BLaER1 treated with 17β-estradiol and CSF1 and Interleukin-3, amounts not matched to agents 10 nM and 100 nM (cell line): Measurements from ENCODE around the gene CEP131.

Experiments
- H3K27ac ChIP-seq, 11 experiments: shearing (Covaris generic); formaldehyde crosslinking; 2 replicates each; pipeline ENCODE4 v1.8.1; 2022
- H3K27me3 ChIP-seq, 11 experiments: shearing (Covaris generic); formaldehyde crosslinking; 2 replicates each; pipeline ENCODE4 v1.8.1; 2022
- H3K36me3 ChIP-seq, 11 experiments: shearing (Covaris generic); formaldehyde crosslinking; 2 replicates each; pipeline ENCODE4 v1.8.1; 2022
- H3K4me1 ChIP-seq, 10 experiments: shearing (Covaris generic); formaldehyde crosslinking; 2 replicates each; pipeline ENCODE4 v1.8.1; 2022
- H3K4me2 ChIP-seq, 11 experiments: shearing (Covaris generic); formaldehyde crosslinking; 2 replicates each; pipeline ENCODE4 v1.8.1; 2022
- H3K4me3 ChIP-seq, 10 experiments: shearing (Covaris generic); formaldehyde crosslinking; 2 replicates each; pipeline ENCODE4 v1.8.1; 2022
- H3K9ac ChIP-seq, 11 experiments: shearing (Covaris generic); formaldehyde crosslinking; 2 replicates each; pipeline ENCODE4 v1.8.1; 2022
- H3K9me3 ChIP-seq, 11 experiments: shearing (Covaris generic); formaldehyde crosslinking; replicated peaks in 1 of 11; 2 replicates each; pipeline ENCODE4 v1.8.1; 2022
- H4K20me1 ChIP-seq, 11 experiments: shearing (Covaris generic); formaldehyde crosslinking; 2 replicates each; pipeline ENCODE4 v1.8.1; 2022
- Cebpa-rat ChIP-seq, 11 experiments: shearing (Covaris generic); IDR thresholded peaks; 2 replicates each; pipeline ENCODE4 v1.8.1; 2022

CEP131 gene

GRCh38 chr17:81191646-81192045 is 31.1 kb downstream of the CEP131 start:
- H3K9me3 ChIP-seq: no peaks in the 10 kb centered on the region
- no peak overlapping the region for H3K27ac ChIP-seq
- H3K4me1 ChIP-seq: peaks cover 0 to 10% (median 8%) of the 10 kb centered on the region in 10 experiments; a peak in 12 of 20 replicates
- H3K4me3 ChIP-seq: no peak overlapping the region
- no peak overlapping the region for H3K9ac ChIP-seq
- no peak for TF ChIP-seq Cebpa-rat (IDR thresholded peaks at IDR 0.05)
- peaks cover 0 to 80% (median 0%) of the 10 kb centered on the region in 11 experiments; a peak in 5 of 22 replicates for H4K20me1 ChIP-seq
- H3K27me3 ChIP-seq: no peaks in the 10 kb centered on the region
- H3K4me2 ChIP-seq: no peak overlapping the region
- peaks cover 0 to 80% (median 54%) of the 10 kb centered on the region in 11 experiments; a peak in 18 of 22 replicates for H3K36me3 ChIP-seq

- no peak overlapping the region for H3K4me3 ChIP-seq
- no peak overlapping the region for H3K27ac ChIP-seq
- peaks cover 0 to 75% (median 0%) of the 10 kb centered on the region in 11 experiments; a peak in 4 of 22 replicates for H4K20me1 ChIP-seq
- peaks cover 0 to 10% (median 8%) of the 10 kb centered on the region in 10 experiments; a peak in 10 of 20 replicates for H3K4me1 ChIP-seq
- H3K9ac ChIP-seq: no peak overlapping the region
- no peaks in the 10 kb centered on the region for H3K27me3 ChIP-seq
- TF ChIP-seq Cebpa-rat (IDR thresholded peaks at IDR 0.05): no peak
- H3K36me3 ChIP-seq: peaks cover 0 to 75% (median 48%) of the 10 kb centered on the region in 11 experiments; a peak in 17 of 22 replicates
- H3K4me2 ChIP-seq: no peak overlapping the region
- H3K9me3 ChIP-seq: no peaks in the 10 kb centered on the region
These were observed 31.6 kb downstream of the CEP131 start for GRCh38 chr17:81191116-81191515.

GRCh38 chr17:81190591-81190990 is 32.2 kb downstream of the CEP131 start:
- Histone ChIP-seq H3K9me3 (no peaks in the 10 kb centered on the region), H3K4me2 (no peak overlapping the region), H3K9ac (no peak overlapping the region), H4K20me1 (peaks cover 0 to 70% (median 0%) of the 10 kb centered on the region in 11 experiments; a peak in 4 of 22 replicates), H3K27ac (no peak overlapping the region), H3K4me1 (peaks cover 0 to 10% (median 8%) of the 10 kb centered on the region in 10 experiments; a peak in 10 of 20 replicates), H3K4me3 (no peak overlapping the region), H3K36me3 (peaks cover 0 to 69% (median 43%) of the 10 kb centered on the region in 11 experiments; a peak in 16 of 22 replicates), H3K27me3 (no peaks in the 10 kb centered on the region)
- TF ChIP-seq Cebpa-rat (IDR thresholded peaks at IDR 0.05): no peak

DNA sequence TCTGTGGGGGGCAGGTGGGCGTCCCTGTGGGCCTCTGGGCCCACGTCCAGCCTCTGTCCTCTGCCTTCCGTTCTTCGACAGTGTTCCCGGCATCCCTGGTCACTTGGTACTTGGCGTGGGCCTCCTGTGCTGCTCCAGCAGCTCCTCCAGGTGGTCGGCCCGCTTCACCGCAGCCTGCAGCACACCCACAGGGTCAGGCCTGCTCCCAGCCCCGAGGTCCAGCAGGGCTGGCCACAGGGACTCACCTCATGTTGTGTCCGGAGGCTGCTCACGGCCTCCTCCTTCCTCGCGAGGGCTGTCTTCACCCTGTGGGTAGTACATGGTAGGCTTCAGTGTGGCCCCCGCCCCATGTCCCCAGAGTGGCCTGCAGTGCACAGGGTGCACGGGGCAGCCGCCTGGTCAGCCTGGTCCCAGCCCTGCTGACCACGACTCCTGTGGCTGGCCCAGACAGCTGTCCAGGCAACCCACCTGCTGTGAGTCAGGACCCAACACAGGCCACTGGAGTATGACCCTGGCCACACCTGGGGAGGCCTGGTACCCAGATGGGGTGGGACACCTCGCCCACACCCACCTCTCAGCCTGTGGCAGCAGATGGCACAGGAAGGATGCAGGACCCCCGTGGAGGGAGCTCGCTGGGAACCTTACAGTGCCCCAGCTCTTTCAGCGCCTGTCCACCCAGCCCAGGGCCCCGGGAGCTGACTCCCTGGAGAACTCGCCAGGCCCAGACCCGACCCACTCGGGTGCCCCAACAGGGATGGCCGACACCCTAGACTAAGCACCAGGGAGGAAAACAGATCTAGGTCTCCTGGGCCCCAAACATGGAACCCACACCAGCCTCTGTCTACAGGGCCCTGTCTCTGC is 32.9 kb downstream of the CEP131 start:
- no peaks in the 10 kb centered on the region for H3K9me3 ChIP-seq
- H3K36me3 ChIP-seq: peaks cover 0 to 63% (median 41%) of the 10 kb centered on the region in 11 experiments; a peak in 14 of 22 replicates
- no peak overlapping the region for H3K4me3 ChIP-seq
- peaks cover 0 to under 1% (median 0%) of the 10 kb centered on the region in 11 experiments; a peak in 1 of 22 replicates for H3K27me3 ChIP-seq
- no peak overlapping the region for H3K4me2 ChIP-seq
- H3K9ac ChIP-seq: no peak overlapping the region
- no peak overlapping the region for H3K27ac ChIP-seq
- peaks cover 0 to 63% (median 0%) of the 10 kb centered on the region in 11 experiments; a peak in 4 of 22 replicates for H4K20me1 ChIP-seq
- peaks cover 0 to 15% (median 8%) of the 10 kb centered on the region in 10 experiments; a peak in 11 of 20 replicates for H3K4me1 ChIP-seq
- no peak for TF ChIP-seq Cebpa-rat (IDR thresholded peaks at IDR 0.05)

DNA sequence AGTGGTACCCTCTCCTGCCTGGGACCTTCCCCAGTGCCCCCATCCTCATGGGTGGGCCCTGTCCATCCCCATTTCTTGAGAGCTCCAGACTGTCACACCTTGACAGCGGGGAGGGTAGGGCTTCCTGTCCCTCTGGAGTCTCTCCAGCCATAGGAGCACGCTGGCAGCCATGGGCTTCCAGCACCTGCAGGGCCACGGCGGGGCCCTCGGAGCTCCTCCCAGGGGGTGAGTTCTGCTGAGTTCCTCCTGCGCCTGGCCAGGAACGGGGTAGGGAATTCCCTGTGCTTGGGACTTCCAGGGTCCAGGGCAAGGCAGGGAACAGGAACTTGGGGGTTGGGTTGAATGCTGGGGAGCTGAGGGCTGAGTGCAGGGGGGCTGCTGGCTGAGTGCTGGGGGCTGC is 33.7 kb downstream of the CEP131 start:
- Histone ChIP-seq H3K27me3 (peaks cover 0 to 6% (median 0%) of the 10 kb centered on the region in 11 experiments; a peak in 4 of 22 replicates), H3K9me3 (no peaks in the 10 kb centered on the region), H3K4me2 (no peak overlapping the region), H3K4me3 (no peak overlapping the region), H3K9ac (0 out of 22 replicates have a peak overlapping the region, but pooled peaks of 1 of the 11 experiments have one; percentile 13), H3K36me3 (peaks cover 0 to 54% (median 33%) of the 10 kb centered on the region in 11 experiments; a peak in 14 of 22 replicates), H3K27ac (no peak overlapping the region), H4K20me1 (peaks cover 0 to 57% (median 0%) of the 10 kb centered on the region in 11 experiments; a peak in 4 of 22 replicates), H3K4me1 (peaks cover 0 to 15% (median 8%) of the 10 kb centered on the region in 10 experiments; a peak in 11 of 20 replicates)
- TF ChIP-seq Cebpa-rat (IDR thresholded peaks at IDR 0.05): no peak

- Histone ChIP-seq H3K27ac (no peak overlapping the region), H3K9me3 (no peaks in the 10 kb centered on the region), H3K4me3 (no peak overlapping the region), H3K36me3 (peaks cover 0 to 48% (median 28%) of the 10 kb centered on the region in 11 experiments; a peak in 12 of 22 replicates), H3K4me1 (peaks cover 0 to 15% (median 8%) of the 10 kb centered on the region in 10 experiments; a peak in 11 of 20 replicates), H3K27me3 (peaks cover 0 to 6% (median 0%) of the 10 kb centered on the region in 11 experiments; a peak in 4 of 22 replicates), H3K4me2 (no peak overlapping the region), H3K9ac (peak overlapping the region in 3 of 11 experiments; percentile 5 to 19 (median 6); a peak in 3 of 22 replicates), H4K20me1 (peaks cover 0 to 57% (median 0%) of the 10 kb centered on the region in 11 experiments; a peak in 5 of 22 replicates)
- no peak for TF ChIP-seq Cebpa-rat (IDR thresholded peaks at IDR 0.05)
These were observed 34.3 kb downstream of the CEP131 start for GRCh38 chr17:81188491-81188840.

DNA sequence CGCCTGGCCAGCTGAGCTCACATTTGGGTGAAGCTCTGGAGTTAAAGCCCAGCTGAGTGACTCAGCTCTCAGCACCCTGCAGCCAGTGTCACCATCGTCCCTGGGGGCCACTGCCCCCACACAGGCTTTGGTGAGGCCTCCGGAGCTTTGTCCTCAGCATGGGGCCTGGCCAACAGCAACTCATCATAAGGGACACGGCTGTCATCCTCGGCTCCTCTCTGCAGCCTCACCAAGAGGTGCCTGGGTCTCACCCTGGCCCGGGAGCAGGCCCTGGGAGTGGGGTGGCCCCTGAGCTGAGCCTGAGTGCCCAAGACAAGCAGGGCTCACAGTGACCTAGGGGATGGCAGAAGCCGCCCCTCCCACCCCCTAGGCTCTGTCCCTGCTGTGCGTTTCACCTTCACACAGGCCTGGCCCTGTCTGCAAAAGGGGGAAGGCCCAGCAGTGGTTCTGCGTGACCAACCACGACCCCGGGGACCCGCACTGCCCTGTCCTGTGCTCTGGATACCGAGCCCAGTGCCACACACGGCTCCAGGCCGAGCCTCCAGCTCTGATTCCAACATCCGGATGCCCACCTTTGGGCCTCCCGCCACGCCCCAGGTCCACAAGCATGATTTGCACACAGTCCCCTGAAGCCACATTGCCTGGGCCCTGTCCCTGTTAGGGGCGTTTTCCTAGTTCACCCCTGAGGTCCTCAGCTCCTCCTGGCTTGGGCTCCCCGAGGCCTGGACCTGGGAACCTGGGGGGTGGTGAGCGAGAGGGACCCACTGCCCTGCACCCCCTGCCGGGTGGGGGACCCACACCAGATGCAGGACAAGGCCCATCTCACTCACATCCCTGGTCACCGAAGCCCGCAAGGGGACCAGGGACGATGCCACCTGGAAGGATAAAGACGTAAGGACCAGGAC is 34.9 kb downstream of the CEP131 start:
- H3K9ac ChIP-seq: peak overlapping the region in 7 of 11 experiments; percentile 4 to 42 (median 19); a peak in 7 of 22 replicates
- no peak overlapping the region for H3K4me3 ChIP-seq
- peaks cover 0 to 6% (median 0%) of the 10 kb centered on the region in 11 experiments; a peak in 4 of 22 replicates for H3K27me3 ChIP-seq
- TF ChIP-seq Cebpa-rat (IDR thresholded peaks at IDR 0.05): no peak
- peak overlapping the region in 3 of 11 experiments; percentile 7 to 15 (median 8); a peak in 2 of 22 replicates for H3K4me2 ChIP-seq
- peaks cover 0 to 42% (median 25%) of the 10 kb centered on the region in 11 experiments; a peak in 11 of 22 replicates for H3K36me3 ChIP-seq
- H4K20me1 ChIP-seq: peaks cover 0 to 53% (median 0%) of the 10 kb centered on the region in 11 experiments; a peak in 4 of 22 replicates
- no peaks in the 10 kb centered on the region for H3K9me3 ChIP-seq
- H3K4me1 ChIP-seq: peaks cover 0 to 15% (median 8%) of the 10 kb centered on the region in 10 experiments; a peak in 11 of 20 replicates
- H3K27ac ChIP-seq: peak overlapping the region in 2 of 11 experiments; percentile 3 to 13; a peak in 1 of 22 replicates

GRCh38 chr17:81187120-81187519 is 35.6 kb downstream of the CEP131 start:
- Histone ChIP-seq H3K4me1 (peaks cover 0 to 15% (median 8%) of the 10 kb centered on the region in 10 experiments; a peak in 11 of 20 replicates), H3K36me3 (peaks cover 0 to 42% (median 25%) of the 10 kb centered on the region in 11 experiments; a peak in 11 of 22 replicates), H3K4me3 (no peak overlapping the region), H3K4me2 (peak overlapping the region in 1 of 11 experiments; percentile 15; a peak in 1 of 22 replicates), H3K27me3 (peaks cover 0 to 6% (median 0%) of the 10 kb centered on the region in 11 experiments; a peak in 4 of 22 replicates), H3K9me3 (no peaks in the 10 kb centered on the region), H4K20me1 (peaks cover 0 to 52% (median 0%) of the 10 kb centered on the region in 11 experiments; a peak in 4 of 22 replicates), H3K27ac (no peak overlapping the region), H3K9ac (peak overlapping the region in 5 of 11 experiments; percentile 4 to 33 (median 19); a peak in 3 of 22 replicates)
- TF ChIP-seq Cebpa-rat (IDR thresholded peaks at IDR 0.05): no peak
